Stimulated activated naive CD4-positive, alpha-beta T cell (primary cell): ENCODE measurements around the gene SPATA18.
"Not testable (repeated sequence)": the region's sequence is repeated elsewhere in the genome, so short reads cannot be mapped to it uniquely, and the experiment has no call there.

ENCODE experiments used
- DNase-seq, 6 experiments: peaks; one replicate each; lab custom pipeline; 2025; lab: John Stamatoyannopoulos, UW

The SPATA18 gene

GRCh38 chr4:52051615-52052474, 741 bp downstream of the SPATA18 start:
- DNase-seq: peak in 1 of 6 experiments; percentile 0

GRCh38 chr4:52052475-52052780, 1.3 kb downstream of the SPATA18 start:
- no peak for DNase-seq

- no peak for DNase-seq
Measured at GRCh38 chr4:52054254-52054653, 3.1 kb downstream of the SPATA18 start.

GRCh38 chr4:52057196-52057595, 6.1 kb downstream of the SPATA18 start:
- no peak for DNase-seq

- DNase-seq: no peak
Measured at GRCh38 chr4:52058275-52058674, 7.2 kb downstream of the SPATA18 start.

GRCh38 chr4:52059372-52059771, 8.3 kb downstream of the SPATA18 start:
- DNase-seq: no peak

- no peak for DNase-seq
Measured at GRCh38 chr4:52069571-52069970, 18.5 kb downstream of the SPATA18 start.

- DNase-seq: no peak
Measured at GRCh38 chr4:52071791-52072546, 20.9 kb downstream of the SPATA18 start.

GRCh38 chr4:52076731-52077130, 25.6 kb downstream of the SPATA18 start:
- DNase-seq: no peak

- no peak for DNase-seq
Measured at GRCh38 chr4:52079659-52080058, 28.6 kb downstream of the SPATA18 start.

GRCh38 chr4:52081216-52081615, 30.1 kb downstream of the SPATA18 start:
- DNase-seq: no peak

- not testable (repeated sequence) for DNase-seq
Measured at GRCh38 chr4:52086425-52086824, 35.3 kb downstream of the SPATA18 start.

- DNase-seq: no peak
Measured at GRCh38 chr4:52091801-52092200, 40.7 kb downstream of the SPATA18 start.

GRCh38 chr4:52093466-52093865, 42.4 kb downstream of the SPATA18 start:
- DNase-seq: no peak

GRCh38 chr4:52094376-52095145, 43.5 kb downstream of the SPATA18 start:
- DNase-seq: no peak

GRCh38 chr4:52095374-52095773, 44.3 kb downstream of the SPATA18 start:
- DNase-seq: no peak

- DNase-seq: no peak
Measured at GRCh38 chr4:52096048-52096447, 44.9 kb downstream of the SPATA18 start.

- no peak for DNase-seq
Measured at GRCh38 chr4:52098618-52099017, 47.5 kb downstream of the SPATA18 start.

- no peak for DNase-seq
Measured at GRCh38 chr4:52099860-52100461, 48.9 kb downstream of the SPATA18 start.

- no peak for DNase-seq
Measured at GRCh38 chr4:52102587-52102986, 51.5 kb downstream of the SPATA18 start.

- no peak for DNase-seq
Measured at GRCh38 chr4:52103319-52103718, 52.2 kb downstream of the SPATA18 start.

GRCh38 chr4:52105276-52105675, 54.2 kb downstream of the SPATA18 start:
- no peak for DNase-seq
